Mucosa of descending colon (tissue), 3 donors: ENCODE measurements around the gene NME9. TPM values are rescaled to one million over a fixed set of nuclear protein-coding genes. Genes with fewer than 3 reads are reported as not detected.
"Not testable (repeated sequence)": the region's sequence is repeated elsewhere in the genome, so short reads cannot be mapped to it uniquely, and the experiment has no call there.

ENCODE experiments used
- ATAC-seq: fragments of 200-7000 bp; cut with Tn5 transposase; one replicate; pipeline ENCODE4 v1.9.1; 2020; ENCODE audit warnings: mild to moderate bottlenecking, moderate library complexity
- DNase-seq, 3 donors: peaks; one replicate each; pipeline ENCODE4 v3.0.0-alpha.2; 2020
- H3K36me3 ChIP-seq: fragments of 200-600 bp; one replicate; pipeline ENCODE4 v1.8.0; 2021; ENCODE audit warnings: low read depth, mild to moderate bottlenecking
- H3K4me1 ChIP-seq: fragments of 200-600 bp; one replicate; pipeline ENCODE4 v1.8.0; 2021; ENCODE audit warnings: low read depth, mild to moderate bottlenecking
- H3K4me3 ChIP-seq: fragments of 200-600 bp; one replicate; pipeline ENCODE4 v1.8.0; 2021; ENCODE audit warnings: mild to moderate bottlenecking
- H3K9me3 ChIP-seq: fragments of 200-600 bp; one replicate; pipeline ENCODE4 v1.8.0; 2021; ENCODE audit warnings: mild to moderate bottlenecking
- intact Hi-C, 2 donors: fragments of 100-400 bp; cut with DNase I in 1 of 2; cut with micrococcal nuclease in 1 of 2; formaldehyde crosslinking; loops; one replicate each; pipeline versions ENCODE4 v1.11.0 to v1.11.1; 2022; cut with DNase I, micrococcal nuclease
- long read RNA-seq, 2 donors: library from polyadenylated mRNA; unstranded; transcript quantifications; one replicate each; pipeline ENCODE4 v2.0.0, GENCODE V29; 2019 to 2021
- total RNA-seq, 3 donors: library from RNA; stranded (reverse); fragmentation: NEBNext Ultra II Directional in 2 of 3; extraction: Animal tissue kit (Norgen Biotek cat#: 25700) in 2 of 3; gene quantifications; one replicate each; pipeline versions ENCODE4 v1.2.1 to v1.2.4, GENCODE V29; 2021 to 2023
- TF ChIP-seq, protein P1 (sequence below): fragments of 200-600 bp; IDR thresholded peaks from one replicate; pipeline ENCODE4 v1.8.0; 2022; ENCODE audit warnings: antibody characterized with exemption, mild to moderate bottlenecking
- donor health status: DM: no; HTN: no; CAD: no; lungs with moderate emphysema.
- donor health status: DM: no; HTN: no; CAD: no.
- donor health status: DM: no; HTN: yes; CAD: no.

NME9 gene
- total RNA-seq = under 1 TPM in 1 of 3 donors, not detected in 2; 0.41 TPM
- long read RNA-seq, donor 1, partial matches to known transcripts = 0 of 2 reads
- long read RNA-seq, donor 1, other reads (novel, unspliced or antisense) = 2 of 2 reads
- long read RNA-seq, donor 2 = 0 reads

- peak; percentile 84 to 92 (median 86) for DNase-seq
- Histone ChIP-seq H3K36me3 (no peaks in the 10 kb centered on the region), H3K9me3 (no peaks in the 10 kb centered on the region), H3K4me1 (no peaks in the 10 kb centered on the region), H3K4me3 (peak within 1 kb of the TSS; percentile 9)
- peak; percentile 95 for ATAC-seq
- TF ChIP-seq, protein P1, sequence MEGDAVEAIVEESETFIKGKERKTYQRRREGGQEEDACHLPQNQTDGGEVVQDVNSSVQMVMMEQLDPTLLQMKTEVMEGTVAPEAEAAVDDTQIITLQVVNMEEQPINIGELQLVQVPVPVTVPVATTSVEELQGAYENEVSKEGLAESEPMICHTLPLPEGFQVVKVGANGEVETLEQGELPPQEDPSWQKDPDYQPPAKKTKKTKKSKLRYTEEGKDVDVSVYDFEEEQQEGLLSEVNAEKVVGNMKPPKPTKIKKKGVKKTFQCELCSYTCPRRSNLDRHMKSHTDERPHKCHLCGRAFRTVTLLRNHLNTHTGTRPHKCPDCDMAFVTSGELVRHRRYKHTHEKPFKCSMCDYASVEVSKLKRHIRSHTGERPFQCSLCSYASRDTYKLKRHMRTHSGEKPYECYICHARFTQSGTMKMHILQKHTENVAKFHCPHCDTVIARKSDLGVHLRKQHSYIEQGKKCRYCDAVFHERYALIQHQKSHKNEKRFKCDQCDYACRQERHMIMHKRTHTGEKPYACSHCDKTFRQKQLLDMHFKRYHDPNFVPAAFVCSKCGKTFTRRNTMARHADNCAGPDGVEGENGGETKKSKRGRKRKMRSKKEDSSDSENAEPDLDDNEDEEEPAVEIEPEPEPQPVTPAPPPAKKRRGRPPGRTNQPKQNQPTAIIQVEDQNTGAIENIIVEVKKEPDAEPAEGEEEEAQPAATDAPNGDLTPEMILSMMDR = peak; percentile 53
- intact Hi-C loops = no loop called here
Observed at GRCh38 chr3:138329127-138329983, at the start of gene NME9. TSS of gene NME9 (minus strand) at chr3:138329851. CDS start at chr3:138329335, 516 bp downstream.

DNA sequence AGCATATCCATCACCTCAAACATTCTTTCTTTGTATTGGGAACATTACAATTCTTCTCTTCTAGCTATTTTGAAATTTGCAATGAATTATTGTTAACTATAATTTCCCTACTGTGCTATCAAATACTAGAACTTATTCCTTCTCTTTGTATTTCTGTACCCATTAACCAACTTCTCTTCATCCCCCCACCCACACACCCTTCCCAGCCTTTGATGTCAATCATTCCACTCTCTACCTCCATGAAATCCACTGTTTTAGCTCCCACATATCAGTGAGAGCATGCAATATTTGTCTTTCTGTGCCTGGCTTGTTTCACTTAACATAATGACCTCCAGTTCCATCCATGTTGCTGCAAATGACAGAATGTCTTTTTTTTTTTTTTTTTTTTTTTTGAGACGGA, 49.3 kb upstream of the NME9 start:
- TF ChIP-seq, protein P1 = no peak
- no peak for ATAC-seq
- H3K4me1 ChIP-seq = no peaks in the 10 kb centered on the region
- H3K9me3 ChIP-seq = no peaks in the 10 kb centered on the region
- H3K36me3 ChIP-seq = no peaks in the 10 kb centered on the region
- no peak overlapping the region for H3K4me3 ChIP-seq
- intact Hi-C loops = no loop called here
- no peak for DNase-seq

GRCh38 chr3:138378331-138378730, 48.7 kb upstream of the NME9 start:
- Histone ChIP-seq H3K9me3 (no peaks in the 10 kb centered on the region), H3K4me3 (no peak overlapping the region), H3K36me3 (no peaks in the 10 kb centered on the region), H3K4me1 (no peaks in the 10 kb centered on the region)
- no peak for ATAC-seq
- DNase-seq = no peak
- intact Hi-C loops = no loop called here
- TF ChIP-seq, protein P1 = no peak

- ATAC-seq = no peak
- no peak overlapping the region for H3K4me3 ChIP-seq
- H3K4me1 ChIP-seq = no peaks in the 10 kb centered on the region
- H3K36me3 ChIP-seq = no peaks in the 10 kb centered on the region
- TF ChIP-seq, protein P1 = no peak
- intact Hi-C loops = no loop called here
- DNase-seq = no peak
- no peaks in the 10 kb centered on the region for H3K9me3 ChIP-seq
Observed at GRCh38 chr3:138377804-138378203, 48.2 kb upstream of the NME9 start.

DNA sequence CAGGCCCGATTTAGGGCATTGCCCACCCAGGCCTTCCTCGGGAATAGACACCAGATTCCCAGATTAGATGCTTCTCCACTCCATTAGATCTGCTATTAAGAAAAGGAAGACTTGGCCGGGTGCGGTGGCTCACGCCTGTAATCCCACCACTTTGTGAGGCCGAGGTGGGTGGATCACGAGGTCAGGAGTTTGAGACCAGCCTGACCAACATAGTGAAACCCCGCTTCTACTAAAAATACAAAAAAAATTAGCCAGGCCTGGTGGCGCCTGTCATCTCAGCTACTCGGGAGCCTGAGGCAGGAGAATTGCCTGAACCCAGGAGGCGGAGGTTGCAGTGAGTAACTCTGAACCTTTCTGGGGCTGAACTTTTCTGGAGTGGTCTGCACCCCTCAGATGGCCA, 47.6 kb upstream of the NME9 start:
- intact Hi-C loops, ATAC-seq, DNase-seq, H3K36me3 ChIP-seq, H3K9me3 ChIP-seq, H3K4me1 ChIP-seq, H3K4me3 ChIP-seq: not testable (repeated sequence)

DNA sequence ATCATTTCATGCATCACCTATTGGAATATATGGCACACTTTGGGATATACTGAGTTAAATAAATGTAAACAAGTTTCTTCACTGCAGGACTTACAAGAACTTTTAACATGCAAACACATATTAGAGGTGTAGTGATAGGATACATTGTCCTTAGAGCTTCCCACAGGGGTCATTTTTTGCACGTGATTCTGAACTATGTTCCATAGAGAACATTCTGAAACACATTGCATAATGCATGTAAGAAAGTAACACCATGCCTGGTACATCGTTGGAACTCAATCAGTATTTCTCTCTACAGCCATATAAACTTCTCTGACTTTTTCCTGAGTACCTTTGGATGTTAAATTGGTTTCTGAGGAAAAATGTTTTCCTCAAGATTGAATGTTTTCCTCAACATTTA, 47.0 kb upstream of the NME9 start:
- Histone ChIP-seq H3K4me1 (no peaks in the 10 kb centered on the region), H3K36me3 (no peaks in the 10 kb centered on the region), H3K4me3 (no peak overlapping the region), H3K9me3 (no peaks in the 10 kb centered on the region)
- ATAC-seq = no peak
- intact Hi-C loops = no loop called here
- DNase-seq = no peak
- TF ChIP-seq, protein P1 = no peak
